Measurements from ENCODE around the gene PARP14.

The PARP14 gene

GRCh38 chr3:122767540-122768372 is 87.1 kb downstream of the PARP14 start:
- no peak overlapping the region for H3K4me3 ChIP-seq (ENCODE audit: low read depth, low read length)
- DNase-seq (ENCODE audit: low read depth) = no peak
- no peak for TF ChIP-seq CTCF (conservative IDR thresholded peaks at IDR 0.05; ENCODE audit: low read depth, low read length)

GRCh38 chr3:122770521-122771202 is 90.0 kb downstream of the PARP14 start:
- TF ChIP-seq CTCF (conservative IDR thresholded peaks at IDR 0.05; ENCODE audit: low read depth, low read length) = no peak
- DNase-seq (ENCODE audit: low read depth) = no peak
- H3K4me3 ChIP-seq (ENCODE audit: low read depth, low read length) = no peak overlapping the region

GRCh38 chr3:122772827-122773226 is 92.2 kb downstream of the PARP14 start:
- H3K4me3 ChIP-seq (ENCODE audit: low read depth, low read length) = no peak overlapping the region
- no peak for TF ChIP-seq CTCF (conservative IDR thresholded peaks at IDR 0.05; ENCODE audit: low read depth, low read length)
- DNase-seq (ENCODE audit: low read depth) = no peak

GRCh38 chr3:122773944-122774509 is 93.4 kb downstream of the PARP14 start:
- no peak for TF ChIP-seq CTCF (conservative IDR thresholded peaks at IDR 0.05; ENCODE audit: low read depth, low read length)

GRCh38 chr3:122774564-122774963 is 93.9 kb downstream of the PARP14 start:
- DNase-seq (ENCODE audit: low read depth) = peak; percentile 67
- no peak overlapping the region for H3K4me3 ChIP-seq (ENCODE audit: low read depth, low read length)
- peak; percentile 34 for TF ChIP-seq CTCF (conservative IDR thresholded peaks at IDR 0.05; ENCODE audit: low read depth, low read length)

More at GRCh38 chr3:122773944-122774509, 93.4 kb downstream of the PARP14 start:
- no peak for DNase-seq (ENCODE audit: low read depth)
- no peak overlapping the region for H3K4me3 ChIP-seq (ENCODE audit: low read depth, low read length)

GRCh38 chr3:122776675-122777468 is 96.2 kb downstream of the PARP14 start:
- DNase-seq (ENCODE audit: low read depth) = no peak
- no peak overlapping the region for H3K4me3 ChIP-seq (ENCODE audit: low read depth, low read length)
- TF ChIP-seq CTCF (conservative IDR thresholded peaks at IDR 0.05; ENCODE audit: low read depth, low read length) = no peak

All from choroid plexus epithelial cell (primary cell).